DND-41 (cell line): ENCODE data around the gene GYS2.

Experiments used
- ATAC-seq: fragments of 200-7000 bp; cut with Tn5 transposase; 3 replicates; pipeline ENCODE4 v1.9.1; 2021; ENCODE audit warnings: low read depth; ENCODE audit not compliant: insufficient read depth
- DNase-seq: peaks from one replicate; pipeline ENCODE4 v3.0.0-alpha.2; 2020
- H2AFZ ChIP-seq: 2 replicates; pipeline ENCODE4 v1.6.0; 2012; ENCODE audit warnings: low read depth, low read length
- H3K27ac ChIP-seq: 2 replicates; pipeline ENCODE4 v1.5.1; 2012; ENCODE audit warnings: low read length, inconsistent platforms
- H3K27me3 ChIP-seq: fragments of 200-600 bp; sonication (generic); 2 replicates; pipeline ENCODE4 v1.6.0; 2012; ENCODE audit warnings: low read length, mild to moderate bottlenecking, inconsistent platforms; ENCODE audit not compliant: insufficient read depth, poor library complexity
- H3K36me3 ChIP-seq: 2 replicates; pipeline ENCODE4 v1.5.1; 2012; ENCODE audit warnings: low read length, inconsistent platforms; ENCODE audit not compliant: insufficient read depth
- H3K4me1 ChIP-seq: 2 replicates; pipeline ENCODE4 v1.5.1; 2012; ENCODE audit warnings: mild to moderate bottlenecking, low read length; ENCODE audit not compliant: insufficient read depth
- H3K4me2 ChIP-seq: 2 replicates; pipeline ENCODE4 v1.6.0; 2012; ENCODE audit warnings: mild to moderate bottlenecking, moderate library complexity, low read length, inconsistent platforms; ENCODE audit not compliant: insufficient read depth
- H3K4me3 ChIP-seq, 2 experiments: fragments of 200-600 bp in 1 of 2; shearing (Covaris generic) in 1 of 2; 2 replicates each; pipeline ENCODE4 v1.5.1; 2012 to 2016; ENCODE audit warnings: inconsistent platforms in 2 of 2, low read length in 2 of 2, mild to moderate bottlenecking in 2 of 2, low read depth in 1 of 2, moderate library complexity in 1 of 2
- H3K79me2 ChIP-seq: 2 replicates; pipeline ENCODE4 v1.6.0; 2012; ENCODE audit warnings: low read length, inconsistent platforms; ENCODE audit not compliant: insufficient read depth
- H3K9ac ChIP-seq: 2 replicates; pipeline ENCODE4 v1.6.0; 2012; ENCODE audit warnings: low read depth, mild to moderate bottlenecking, inconsistent platforms, low read length, moderate library complexity
- H3K9me3 ChIP-seq: 2 replicates; pipeline ENCODE4 v1.5.1; 2012; ENCODE audit warnings: low read length, moderate library complexity, mild to moderate bottlenecking, inconsistent platforms; ENCODE audit not compliant: insufficient read depth, severe bottlenecking
- H4K20me1 ChIP-seq: 2 replicates; pipeline ENCODE4 v1.6.0; 2012; ENCODE audit warnings: low read length; ENCODE audit not compliant: insufficient read depth
- CTCF ChIP-seq: IDR thresholded peaks from 2 replicates; pipeline ENCODE4 v1.5.1; 2012; ENCODE audit warnings: borderline replicate concordance, low read length, moderate library complexity, mild to moderate bottlenecking; ENCODE audit not compliant: poor library complexity, severe bottlenecking; ENCODE audit errors: extremely low read depth
- EZH2 ChIP-seq: IDR thresholded peaks from 3 replicates; pipeline ENCODE4 v1.6.1; 2012; ENCODE audit warnings: borderline replicate concordance, low read depth, mild to moderate bottlenecking, moderate library complexity, low read length, inconsistent platforms; ENCODE audit not compliant: severe bottlenecking

The GYS2 gene

GRCh38 chr12:21602774-21603173 lies 1.9 kb downstream of the GYS2 start:
- no peak overlapping the region for H3K9ac ChIP-seq
- no peak for DNase-seq
- no peaks in the 10 kb centered on the region for H3K9me3 ChIP-seq
- no peak overlapping the region for H2AFZ ChIP-seq
- H3K36me3 ChIP-seq, result no peaks in the 10 kb centered on the region
- no peaks in the 10 kb centered on the region for H3K79me2 ChIP-seq
- H3K27me3 ChIP-seq, result no peaks in the 10 kb centered on the region
- H3K4me1 ChIP-seq, result no peaks in the 10 kb centered on the region
- no peaks in the 10 kb centered on the region for H4K20me1 ChIP-seq
- no peak for ATAC-seq
- H3K4me3 ChIP-seq, result no peak overlapping the region
- no peak overlapping the region for H3K4me2 ChIP-seq
- H3K27ac ChIP-seq, result no peak overlapping the region
- TF ChIP-seq EZH2, result no peak
- no peak for TF ChIP-seq CTCF

- DNase-seq, result no peak
- no peak overlapping the region for H3K4me3 ChIP-seq
- no peak overlapping the region for H3K9ac ChIP-seq
- no peaks in the 10 kb centered on the region for H4K20me1 ChIP-seq
- no peaks in the 10 kb centered on the region for H3K79me2 ChIP-seq
- TF ChIP-seq EZH2 (no peak), CTCF (no peak)
- no peak overlapping the region for H2AFZ ChIP-seq
- no peaks in the 10 kb centered on the region for H3K27me3 ChIP-seq
- H3K4me1 ChIP-seq, result no peaks in the 10 kb centered on the region
- no peak overlapping the region for H3K27ac ChIP-seq
- no peak for ATAC-seq
- no peaks in the 10 kb centered on the region for H3K36me3 ChIP-seq
- H3K4me2 ChIP-seq, result no peak overlapping the region
- H3K9me3 ChIP-seq, result no peaks in the 10 kb centered on the region
These were observed 4.5 kb downstream of the GYS2 start for GRCh38 chr12:21600196-21600595.

- H3K79me2 ChIP-seq, result no peaks in the 10 kb centered on the region
- H2AFZ ChIP-seq, result no peak overlapping the region
- TF ChIP-seq CTCF (no peak), EZH2 (no peak)
- no peak overlapping the region for H3K27ac ChIP-seq
- no peaks in the 10 kb centered on the region for H3K4me1 ChIP-seq
- H3K9me3 ChIP-seq, result no peaks in the 10 kb centered on the region
- no peak overlapping the region for H3K9ac ChIP-seq
- DNase-seq (no peak), ATAC-seq (no peak)
- no peaks in the 10 kb centered on the region for H3K27me3 ChIP-seq
- H4K20me1 ChIP-seq, result no peaks in the 10 kb centered on the region
- no peaks in the 10 kb centered on the region for H3K36me3 ChIP-seq
- H3K4me3 ChIP-seq, result no peak overlapping the region
- H3K4me2 ChIP-seq, result no peak overlapping the region
These were observed 5.3 kb downstream of the GYS2 start for GRCh38 chr12:21599143-21599999.
